Fibroblast of the conjunctiva (primary cell): Measurements from ENCODE around the gene STOML2.
"Not testable (repeated sequence)": the region's sequence is repeated elsewhere in the genome, so short reads cannot be mapped to it uniquely, and the experiment has no call there.

ENCODE experiments used
- DNase-seq: peaks from one replicate; pipeline ENCODE4 v3.0.0-alpha.2; 2010; ENCODE audit warnings: low read depth

Gene STOML2

DNA sequence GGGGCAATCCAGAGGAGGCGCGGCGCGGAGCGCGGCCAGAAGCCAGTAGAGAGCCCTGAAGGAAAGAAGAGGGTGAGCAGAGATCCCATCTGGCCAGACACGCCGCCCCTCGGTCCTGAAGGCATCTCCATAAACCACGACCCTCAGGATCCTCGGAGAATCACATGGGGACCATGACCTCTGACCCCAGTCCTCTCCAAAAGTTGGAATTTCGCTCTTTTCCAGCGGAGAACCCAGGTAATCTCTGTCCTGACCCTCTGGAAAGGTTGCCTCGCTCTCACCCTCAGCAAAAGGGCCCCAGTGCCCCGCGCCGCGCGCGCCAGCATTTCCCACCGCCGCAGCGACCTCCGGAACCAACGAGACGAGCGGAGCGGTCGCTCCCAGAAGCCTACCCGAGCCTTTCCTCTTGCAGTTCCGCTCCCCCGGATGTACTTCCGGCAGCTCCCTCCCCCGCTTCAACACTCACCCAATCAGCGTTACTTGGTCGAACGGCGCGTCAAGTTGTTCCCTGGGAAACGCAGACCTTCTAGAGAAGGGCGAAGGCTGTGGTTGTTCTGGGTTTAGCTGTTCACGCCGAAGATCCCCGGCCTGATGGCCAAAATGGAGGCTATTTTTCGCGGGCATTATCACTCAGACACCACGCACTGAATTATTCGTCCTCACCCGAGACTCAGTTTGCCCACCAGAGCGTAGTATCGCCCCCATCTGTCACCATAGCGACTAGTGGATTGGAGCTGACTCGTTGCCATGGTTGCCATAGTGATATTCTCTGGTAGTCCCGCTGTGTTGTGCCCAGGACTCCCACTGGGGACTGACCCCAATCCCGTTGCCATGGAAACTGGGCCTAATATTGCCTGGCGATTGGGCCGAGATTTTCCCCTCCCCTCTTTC is at the start of gene STOML2:
Gene STOML2, minus strand, starts transcription at position 363 of the 891 bp plus-strand sequence. Its CDS starts 37 bp downstream, at position 326.
- DNase-seq = peak; percentile 93

- not testable (repeated sequence) for DNase-seq
Observed at GRCh38 chr9:35147941-35148563, 45.1 kb upstream of the STOML2 start.

- no peak for DNase-seq
Observed at GRCh38 chr9:35142037-35142436, 39.1 kb upstream of the STOML2 start.

DNA sequence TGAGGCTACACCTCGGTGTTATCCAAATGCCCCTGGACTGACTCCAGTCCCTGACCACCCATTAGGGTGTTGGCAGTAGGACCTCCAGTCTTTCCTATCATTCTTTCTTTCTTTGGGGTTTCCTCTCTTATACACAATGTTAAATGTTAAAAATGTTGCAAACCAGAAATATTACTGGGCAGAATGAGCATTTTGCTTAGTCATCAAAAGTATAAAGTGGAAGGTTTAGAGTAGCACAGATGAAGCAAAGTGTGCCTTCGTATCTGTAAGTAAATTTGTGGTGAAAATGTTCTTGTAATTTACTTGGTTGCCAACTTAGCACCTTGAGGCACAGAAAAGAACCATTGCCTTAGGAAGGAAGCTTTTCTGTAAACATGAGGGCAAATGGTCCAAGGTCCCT is 37.2 kb upstream of the STOML2 start:
- no peak for DNase-seq

- DNase-seq = no peak
Observed at GRCh38 chr9:35136866-35137265, 33.9 kb upstream of the STOML2 start.

DNA sequence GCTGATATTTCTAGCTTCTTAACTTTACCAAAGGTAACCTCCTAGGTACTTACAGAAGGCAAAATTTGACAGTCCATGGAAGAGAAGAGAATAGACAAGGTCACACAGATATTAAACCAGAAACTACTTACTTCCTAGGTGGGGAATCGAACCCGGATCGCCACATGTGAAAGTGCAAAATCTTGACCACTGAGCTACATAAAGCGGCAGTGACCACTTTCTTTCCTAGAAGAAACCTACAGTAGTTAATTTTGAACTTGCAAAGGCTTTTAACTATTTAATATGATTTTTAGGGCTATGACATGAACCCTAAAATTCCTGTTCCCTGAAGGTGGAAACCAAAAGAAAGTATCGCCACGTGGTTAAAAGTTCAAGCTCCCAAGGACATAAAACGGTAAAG is 33.1 kb upstream of the STOML2 start:
- DNase-seq = no peak

- no peak for DNase-seq
Observed at GRCh38 chr9:35134920-35135319, 32.0 kb upstream of the STOML2 start.

GRCh38 chr9:35116898-35117551 is 14.1 kb upstream of the STOML2 start:
- peak; percentile 97 for DNase-seq

DNA sequence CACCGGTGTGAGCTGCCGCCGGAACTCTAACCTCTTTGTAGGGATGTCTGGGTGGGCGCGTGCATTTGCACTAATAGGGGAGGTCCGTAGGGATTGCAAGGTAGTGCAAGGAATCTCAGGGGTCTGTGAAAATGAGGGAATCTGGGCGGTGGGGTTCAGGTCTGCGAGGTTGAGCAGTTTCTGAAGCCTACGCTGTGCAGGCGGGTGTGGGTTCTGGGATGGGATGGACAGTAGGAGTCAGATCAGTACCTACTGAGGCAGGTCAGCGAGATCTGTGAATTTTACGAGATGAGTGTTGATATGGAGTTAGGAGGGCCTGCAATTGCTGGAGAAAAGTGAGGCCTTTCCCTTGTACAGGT is 13.6 kb upstream of the STOML2 start:
- DNase-seq = no peak

- peak; percentile 91 for DNase-seq
Observed at GRCh38 chr9:35115680-35116538, 13.0 kb upstream of the STOML2 start, which contains the start of gene ATOSB. ATOSB (minus strand) TSS chr9:35115862; CDS start chr9:35108274, 7,588 bp downstream.

DNA sequence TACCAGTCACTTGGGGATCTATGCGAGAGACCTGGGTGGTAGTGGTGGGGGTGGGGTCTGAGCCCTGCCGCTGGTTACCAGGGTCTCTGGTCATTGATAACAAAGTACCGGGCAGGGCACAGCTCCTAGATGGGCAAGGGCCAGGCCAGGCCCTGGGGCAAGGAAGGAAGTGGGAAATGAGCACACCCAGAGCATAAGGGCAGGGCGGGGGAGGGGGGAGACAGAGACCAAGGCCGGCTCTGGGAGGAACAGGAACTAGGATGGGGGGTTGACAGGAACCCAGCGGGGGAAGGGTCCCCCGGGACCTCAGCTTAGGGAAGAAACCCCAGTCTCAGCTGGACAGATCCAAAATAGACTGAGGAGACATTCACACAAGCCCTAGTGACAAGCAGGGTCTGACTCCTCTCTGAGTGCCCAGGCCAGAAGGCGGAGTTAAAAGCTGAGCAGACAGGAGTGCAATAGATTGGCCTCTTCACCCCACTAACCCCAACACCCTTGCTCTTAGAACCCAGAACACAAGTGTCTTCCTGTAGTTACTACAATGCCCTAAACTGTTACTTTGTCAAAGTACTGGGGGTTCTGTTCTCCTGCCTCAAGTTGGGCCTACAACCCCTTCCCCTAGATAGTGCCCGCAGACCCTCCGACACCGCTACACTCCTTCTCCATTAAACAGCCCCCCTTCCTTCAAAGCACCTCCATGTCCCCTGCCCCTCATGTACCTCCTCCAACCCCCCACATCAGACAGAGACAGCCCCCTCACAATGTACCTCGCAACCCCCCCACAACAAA is 12.1 kb upstream of the STOML2 start:
- peak; percentile 42 for DNase-seq

DNA sequence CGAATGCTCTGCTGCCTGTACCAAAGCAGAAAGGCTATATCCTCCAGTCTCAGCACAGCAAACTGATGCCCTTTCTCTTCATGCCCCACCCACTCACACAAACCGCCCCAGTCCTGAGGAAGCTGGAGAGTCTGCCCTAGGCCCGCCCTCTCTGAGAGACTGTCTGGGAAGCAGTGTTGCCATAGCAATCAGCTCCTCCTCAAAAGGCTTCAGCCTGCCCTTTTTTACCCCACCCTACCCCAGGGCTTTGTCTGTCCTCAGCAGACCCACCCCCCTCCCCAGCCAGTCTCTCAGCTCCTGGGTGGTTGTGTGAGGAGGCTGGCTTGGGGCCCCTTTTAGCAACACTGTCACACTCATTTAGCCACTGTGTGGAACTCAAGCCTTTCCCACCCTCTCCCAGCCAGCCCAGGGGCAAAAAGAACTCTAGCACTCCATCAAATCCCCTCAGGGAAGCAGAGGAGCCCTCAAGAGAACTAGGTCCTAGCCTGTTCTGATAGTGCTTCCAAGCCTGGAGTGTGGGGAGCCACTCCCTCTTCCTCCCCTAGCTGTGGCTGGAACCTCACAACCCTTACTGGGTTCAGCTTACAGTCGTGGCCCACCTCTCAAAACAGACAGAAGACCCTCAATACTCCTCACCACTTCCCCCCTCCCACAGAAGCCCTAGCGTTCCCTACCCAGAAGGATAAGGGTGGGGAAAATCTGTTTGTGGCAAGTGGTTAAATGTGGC is 11.3 kb upstream of the STOML2 start:
- DNase-seq = peak; percentile 98

GRCh38 chr9:35112257-35113020 is 9.5 kb upstream of the STOML2 start:
- DNase-seq = peak; percentile 82

GRCh38 chr9:35111001-35111933 is 8.3 kb upstream of the STOML2 start:
- peak; percentile 99 for DNase-seq

GRCh38 chr9:35110327-35110761 is 7.4 kb upstream of the STOML2 start:
- DNase-seq = peak; percentile 23

- no peak for DNase-seq
Observed at GRCh38 chr9:35108946-35109575, 6.1 kb upstream of the STOML2 start.

DNA sequence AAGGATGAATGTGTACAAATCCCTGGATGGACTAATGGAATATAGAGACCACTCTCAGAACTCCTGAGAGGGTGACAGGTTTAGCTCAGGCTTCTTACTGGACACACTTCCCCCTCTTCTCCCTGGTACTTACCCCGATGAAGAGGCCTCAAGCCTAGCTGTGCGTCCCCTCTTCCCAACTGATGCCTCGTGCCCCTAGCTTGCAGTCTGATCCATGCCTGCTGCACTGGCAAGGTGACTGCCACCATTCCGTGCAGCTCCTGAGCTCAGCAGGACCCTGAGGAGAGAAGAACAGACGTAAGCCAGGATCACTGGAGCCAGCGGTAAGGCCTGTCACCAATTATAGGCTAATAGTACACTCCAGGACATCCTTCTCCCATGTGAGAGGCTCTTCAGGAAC is 5.5 kb upstream of the STOML2 start:
- DNase-seq = no peak
